Naive thymus-derived CD4-positive, alpha-beta T cell (primary cell): ENCODE measurements around the gene WNT5B. TPM values are rescaled to one million over a fixed set of nuclear protein-coding genes. Genes with fewer than 3 reads are reported as not detected.

ENCODE experiments used
- ATAC-seq: fragments of 150-1000 bp; cut with Tn5 transposase; 2 replicates; pipeline ENCODE4 v1.10.0; 2021; ENCODE audit warnings: mild to moderate bottlenecking, moderate library complexity
- CTCF ChIA-PET: fragments of 350-600 bp; sonication (Branson Sonifier 250); formaldehyde crosslinking; loops from one replicate; lab custom pipeline; 2021; ENCODE audit warnings: antibody characterized with exemption; lab: Charles Lee
- POLR2A ChIA-PET: fragments of 350-600 bp; sonication (Branson Sonifier 250); formaldehyde crosslinking; loops from one replicate; lab custom pipeline; 2021; ENCODE audit warnings: antibody characterized with exemption, inconsistent platforms; lab: Charles Lee
- DNase-seq, 9 donors: peaks; one replicate each; pipeline versions ENCODE4 v3.0.0 to v3.0.0-alpha.2; 2020 to 2022; ENCODE audit warnings: mixed read lengths in 1 of 9
- H3K27ac ChIP-seq: one replicate; pipeline ENCODE4 v1.7.0; 2013; ENCODE audit warnings: mild to moderate bottlenecking, low read depth, low read length, moderate library complexity
- H3K27me3 ChIP-seq, 2 donors: one replicate each; pipeline ENCODE4 v1.7.0; 2013; ENCODE audit warnings: low read length in 2 of 2, mild to moderate bottlenecking in 2 of 2, moderate library complexity in 2 of 2; ENCODE audit not compliant: control insufficient read depth in 2 of 2, insufficient read depth in 2 of 2
- H3K36me3 ChIP-seq, 3 experiments: 1 replicate in 2 of 3; 2 replicates in 1 of 3; pipeline ENCODE4 v1.7.0; 2013; ENCODE audit warnings: low read length in 3 of 3, mild to moderate bottlenecking in 3 of 3, moderate library complexity in 1 of 3; ENCODE audit not compliant: insufficient read depth in 3 of 3, control insufficient read depth in 2 of 3
- H3K4me1 ChIP-seq, 2 donors: one replicate each; pipeline ENCODE4 v1.7.0; 2013; ENCODE audit warnings: low read length in 2 of 2, mild to moderate bottlenecking in 2 of 2, moderate library complexity in 1 of 2; ENCODE audit not compliant: control insufficient read depth in 2 of 2, insufficient read depth in 2 of 2
- H3K4me3 ChIP-seq: 2 replicates; pipeline ENCODE4 v1.7.0; 2013; ENCODE audit warnings: mild to moderate bottlenecking, low read length
- H3K9me3 ChIP-seq, 3 experiments: 1 replicate in 2 of 3; 2 replicates in 1 of 3; pipeline ENCODE4 v1.7.0; 2013; ENCODE audit warnings: low read length in 3 of 3; ENCODE audit not compliant: control insufficient read depth in 2 of 3
- H3K27ac Mint-ChIP-seq, 9 donors: one replicate each; pipeline ENCODE4 v1.8.0; 2020 to 2022; ENCODE audit warnings: mixed read lengths in 9 of 9, mild to moderate bottlenecking in 8 of 9, moderate library complexity in 5 of 9, inconsistent platforms in 2 of 9
- H3K27me3 Mint-ChIP-seq, 5 donors: one replicate each; pipeline ENCODE4 v1.8.0; 2021 to 2022; ENCODE audit warnings: mixed read lengths in 5 of 5, mild to moderate bottlenecking in 1 of 5
- H3K36me3 Mint-ChIP-seq, 5 donors: one replicate each; pipeline ENCODE4 v1.8.0; 2020 to 2022; ENCODE audit warnings: mixed read lengths in 5 of 5, mild to moderate bottlenecking in 3 of 5, inconsistent platforms in 1 of 5
- H3K4me1 Mint-ChIP-seq, 7 donors: one replicate each; pipeline ENCODE4 v1.8.0; 2020 to 2022; ENCODE audit warnings: mixed read lengths in 7 of 7, mild to moderate bottlenecking in 3 of 7, inconsistent platforms in 1 of 7
- H3K4me3 Mint-ChIP-seq, 10 donors: one replicate each; pipeline ENCODE4 v1.8.0; 2020 to 2022; ENCODE audit warnings: mild to moderate bottlenecking in 10 of 10, mixed read lengths in 10 of 10, moderate library complexity in 6 of 10, inconsistent platforms in 2 of 10
- H3K9me3 Mint-ChIP-seq, 11 donors: one replicate each; pipeline ENCODE4 v1.8.0; 2020 to 2022; ENCODE audit warnings: mixed read lengths in 11 of 11, mild to moderate bottlenecking in 4 of 11, inconsistent platforms in 1 of 11, moderate library complexity in 1 of 11
- intact Hi-C, 2 donors: fragments of 100-400 bp; cut with micrococcal nuclease; formaldehyde crosslinking; loops; one replicate each; pipeline ENCODE4 v1.15.1; 2023
- polyA plus RNA-seq, 2 donors: library from polyadenylated mRNA; unstranded; fragments of 300-500 nt; fragmentation: Illumina TruSeq; gene quantifications; one replicate each; pipeline ENCODE4 v1.2.3, GENCODE V29; 2021
- total RNA-seq, 6 experiments: library from RNA in 5 of 6; stranded (reverse) in 5 of 6; gene quantifications; 1 replicate in 5 of 6; 2 replicates in 1 of 6; pipeline ENCODE4 v1.2.3 and lab custom pipeline; 2021 to 2026

WNT5B gene
- total and polyA plus RNA-seq, 7 experiments from 2014 or later: 0.29 to 0.92 (median 0.37) TPM; not detected in 4

DNA sequence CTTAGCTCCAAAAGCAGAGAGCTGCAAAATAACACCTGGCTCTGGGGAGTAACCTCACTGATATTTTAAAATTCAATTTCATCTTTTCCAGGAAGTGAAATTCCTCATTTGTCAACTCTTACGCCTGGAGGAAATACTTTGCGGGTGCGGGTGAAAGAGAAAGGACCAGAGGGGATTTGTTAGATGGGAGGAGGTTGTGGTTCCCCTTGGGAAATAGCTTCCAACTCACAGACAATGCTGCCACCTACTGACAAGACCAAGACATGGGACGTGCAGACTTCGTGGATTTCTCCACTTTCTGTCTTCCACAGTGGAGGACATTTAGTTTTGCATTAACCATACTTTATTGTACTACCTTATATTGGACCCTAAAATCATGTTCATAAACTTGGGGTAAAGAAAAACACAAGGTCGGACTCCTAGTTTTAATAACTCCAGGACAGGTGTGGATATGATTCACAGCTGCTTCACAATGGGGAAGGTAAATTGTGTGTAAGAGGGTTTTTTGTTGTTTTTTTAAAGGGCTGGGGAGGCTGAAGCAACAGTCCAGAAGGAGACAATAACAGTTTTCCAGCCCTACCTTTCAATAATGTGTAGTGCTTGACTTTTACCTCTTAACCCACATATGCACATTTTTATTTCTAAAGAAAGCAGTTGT is 45.5 kb upstream of the WNT5B start:
- peak overlapping the region in 4 of 10 donors; percentile 17 to 64 (median 44) for H3K4me3 Mint-ChIP-seq
- ATAC-seq: peak; percentile 84

DNA sequence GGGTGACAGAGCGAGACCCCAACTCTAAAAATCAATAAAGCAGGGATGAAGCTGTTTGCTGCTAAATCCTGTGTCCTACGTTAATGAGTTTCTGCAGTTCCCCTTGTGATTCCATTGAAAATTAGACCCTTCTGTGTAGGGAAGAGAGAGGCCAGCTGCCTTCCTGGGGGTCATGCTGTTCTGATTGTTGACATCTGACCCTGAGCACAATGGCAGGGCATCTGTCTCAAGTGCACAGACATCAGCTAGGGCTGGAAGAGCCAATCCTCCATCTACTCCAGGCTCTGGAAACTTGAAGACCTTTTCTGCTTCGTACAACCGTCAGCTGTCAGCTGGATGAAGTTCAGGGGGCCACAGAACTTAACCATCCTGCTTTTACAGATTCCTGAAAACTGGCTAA is 44.7 kb upstream of the WNT5B start:
- ChIA-PET POLR2A (interaction anchor here (0.6 to 2.8 kb wide), 4 partner anchors 9 to 466 kb away, joined by 6 to 15 read pairs (median 10); partner anchors contain the start of gene FBXL14), CTCF (interaction anchor here (0.6 to 4.3 kb wide), 14 partner anchors 9 to 706 kb away, joined by 3 to 108 read pairs (median 6); partner anchors contain the start of gene RAD52)
- no peak for ATAC-seq
- Histone ChIP-seq H3K27ac (no peak overlapping the region), H3K36me3 (peaks cover 0 to 3% (median 0%) of the 10 kb centered on the region in 3 experiments), H3K4me1 (peaks cover 6 to 21% of the 10 kb centered on the region in 2 donors), H3K9me3 (no peaks in the 10 kb centered on the region), H3K27me3 (no peaks in the 10 kb centered on the region), H3K4me3 (no peak overlapping the region)
- H3K4me3 Mint-ChIP-seq: no peak overlapping the region
- peaks cover 0 to 14% (median 0%) of the 10 kb centered on the region in 5 donors for H3K36me3 Mint-ChIP-seq
- peak overlapping the region in 1 of 9 donors; percentile 9 for H3K27ac Mint-ChIP-seq
- peaks cover 19 to 34% (median 31%) of the 10 kb centered on the region in 7 donors for H3K4me1 Mint-ChIP-seq
- no peak for DNase-seq
- peaks cover 0 to 3% (median 0%) of the 10 kb centered on the region in 5 donors for H3K27me3 Mint-ChIP-seq
- intact Hi-C loops: loop anchor here in 1 of 2 donors (10.0 kb wide), 2 partner anchors 100 to 310 kb away; no protein-coding TSS in a partner anchor
- peaks cover 0 to 2% (median 0%) of the 10 kb centered on the region in 11 donors for H3K9me3 Mint-ChIP-seq

More for the DNA sequence above, 45.5 kb upstream of the WNT5B start:
- no peaks in the 10 kb centered on the region for H3K9me3 Mint-ChIP-seq
- Histone ChIP-seq H3K4me3 (no peak overlapping the region), H3K27ac (no peak overlapping the region), H3K4me1 (peaks cover 6 to 13% of the 10 kb centered on the region in 2 donors), H3K27me3 (no peaks in the 10 kb centered on the region), H3K9me3 (no peaks in the 10 kb centered on the region), H3K36me3 (peaks cover 0 to 3% (median 0%) of the 10 kb centered on the region in 3 experiments)
- DNase-seq: peak in 8 of 9 donors; percentile 42 to 73 (median 64)
- peaks cover 0 to 11% (median 0%) of the 10 kb centered on the region in 5 donors for H3K36me3 Mint-ChIP-seq
- peaks cover 15 to 26% (median 23%) of the 10 kb centered on the region in 7 donors for H3K4me1 Mint-ChIP-seq
- H3K27ac Mint-ChIP-seq: peak overlapping the region in 6 of 9 donors; percentile 1 to 66 (median 48)
- peaks cover 0 to 3% (median 0%) of the 10 kb centered on the region in 5 donors for H3K27me3 Mint-ChIP-seq
- ChIA-PET CTCF (interaction anchor here (0.6 to 4.3 kb wide), 28 partner anchors 9 to 1016 kb away, joined by 3 to 108 read pairs (median 4); partner anchors contain the start of gene RAD52), POLR2A (interaction anchor here (0.8 to 2.8 kb wide), 5 partner anchors 10 to 466 kb away, joined by 5 to 15 read pairs (median 9); no protein-coding TSS in a partner anchor)
- intact Hi-C loops: loop anchor here (1.0 to 10.0 kb wide), 7 partner anchors 9 to 767 kb away; no protein-coding TSS in a partner anchor

DNA sequence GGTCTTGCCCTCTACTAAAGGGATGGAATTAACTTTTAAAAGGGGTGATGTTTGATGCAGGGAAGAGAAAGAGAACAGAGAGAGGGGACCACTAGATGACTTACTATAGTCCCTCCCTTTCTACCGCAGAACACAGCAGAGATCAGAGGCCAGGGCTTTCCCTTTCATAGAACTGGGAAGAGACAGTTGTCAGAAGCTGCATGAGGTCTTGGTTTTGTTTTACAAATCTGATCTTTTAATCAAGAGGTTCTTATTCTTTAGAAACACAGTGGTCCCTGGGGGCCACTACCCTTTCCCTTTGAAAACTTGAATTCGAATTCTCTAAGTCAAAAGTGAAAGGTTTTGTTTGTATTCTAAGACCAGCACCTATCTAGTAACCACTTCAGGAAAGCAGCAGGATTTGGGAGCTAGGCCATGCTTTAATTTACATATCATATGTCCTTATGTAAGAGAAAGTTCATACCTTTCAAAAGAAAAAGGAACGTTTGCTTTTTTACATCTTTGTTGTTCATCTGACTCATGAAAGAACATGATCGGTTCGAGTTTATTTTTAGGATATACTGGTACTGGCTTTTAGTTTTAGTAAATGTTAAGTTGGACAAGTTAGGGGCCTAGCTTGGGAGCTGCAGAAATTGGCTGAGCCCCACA is 41.0 kb upstream of the WNT5B start:
- no peaks in the 10 kb centered on the region for H3K9me3 ChIP-seq
- intact Hi-C loops: loop anchor here in 1 of 2 donors (10.0 kb wide), 2 partner anchors 103 to 313 kb away; no protein-coding TSS in a partner anchor
- Mint-ChIP-seq H3K4me1 (peaks cover 50 to 65% (median 59%) of the 10 kb centered on the region in 7 donors), H3K36me3 (peaks cover 0 to 28% (median 5%) of the 10 kb centered on the region in 5 donors), H3K4me3 (peak overlapping the region in 9 of 10 donors; percentile 7 to 95 (median 47)), H3K27me3 (no peaks in the 10 kb centered on the region), H3K9me3 (peaks cover 0 to 2% (median 0%) of the 10 kb centered on the region in 11 donors), H3K27ac (peak overlapping the region in 8 of 9 donors; percentile 51 to 86 (median 82))
- DNase-seq (peak in 3 of 9 donors; percentile 20 to 45 (median 36)), ATAC-seq (peak; percentile 66)
- peak overlapping the region; percentile 40 for H3K27ac ChIP-seq
- H3K27me3 ChIP-seq: no peaks in the 10 kb centered on the region
- peaks cover 0 to 3% (median 0%) of the 10 kb centered on the region in 3 experiments for H3K36me3 ChIP-seq
- ChIA-PET POLR2A (interaction anchor here (0.9 to 3.8 kb wide), 6 partner anchors 12 to 470 kb away, joined by 3 to 24 read pairs (median 6); no protein-coding TSS in a partner anchor), CTCF (interaction anchor here (0.6 to 6.0 kb wide), 10 partner anchors 10 to 1012 kb away, joined by 3 to 52 read pairs (median 3); no protein-coding TSS in a partner anchor)
- H3K4me3 ChIP-seq: no peak overlapping the region
- peaks cover 20 to 35% of the 10 kb centered on the region in 2 donors for H3K4me1 ChIP-seq

DNA sequence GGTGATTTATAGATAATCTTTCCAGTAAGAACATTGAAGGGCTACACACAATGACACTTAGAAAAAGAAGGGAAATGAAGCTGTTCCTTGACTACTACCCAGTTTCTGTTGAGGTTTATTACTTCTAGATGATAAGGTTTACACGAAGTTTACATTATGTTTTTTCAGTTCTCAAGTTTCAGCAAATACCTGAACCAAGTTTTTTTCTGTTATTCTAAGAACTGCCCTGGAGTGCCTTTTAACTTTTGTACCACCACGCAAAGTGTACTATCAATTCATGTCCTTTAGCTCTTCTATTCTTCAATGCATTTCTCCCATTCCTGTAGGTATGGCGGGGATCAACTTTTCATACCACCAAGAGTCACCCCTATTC is 40.5 kb upstream of the WNT5B start:
- Mint-ChIP-seq H3K27ac (peak overlapping the region in 8 of 9 donors; percentile 51 to 86 (median 82)), H3K27me3 (no peaks in the 10 kb centered on the region), H3K4me1 (peaks cover 47 to 60% (median 56%) of the 10 kb centered on the region in 7 donors), H3K9me3 (peaks cover 0 to 2% (median 0%) of the 10 kb centered on the region in 11 donors), H3K36me3 (peaks cover 0 to 32% (median 5%) of the 10 kb centered on the region in 5 donors), H3K4me3 (peak overlapping the region; percentile 7 to 95 (median 46))
- ATAC-seq (no peak), DNase-seq (no peak)
- H3K36me3 ChIP-seq: peaks cover 0 to 3% (median 0%) of the 10 kb centered on the region in 3 experiments
- H3K27ac ChIP-seq: peak overlapping the region; percentile 40
- ChIA-PET POLR2A (interaction anchor here (0.9 to 3.8 kb wide), 6 partner anchors 12 to 471 kb away, joined by 3 to 24 read pairs (median 6); no protein-coding TSS in a partner anchor), CTCF (interaction anchor here (0.6 to 6.0 kb wide), 6 partner anchors 13 to 1012 kb away, joined by 3 to 52 read pairs (median 3); no protein-coding TSS in a partner anchor)
- peaks cover 16 to 35% of the 10 kb centered on the region in 2 donors for H3K4me1 ChIP-seq
- no peaks in the 10 kb centered on the region for H3K27me3 ChIP-seq
- intact Hi-C loops: loop anchor here in 1 of 2 donors (10.0 kb wide), 2 partner anchors 104 to 314 kb away; no protein-coding TSS in a partner anchor
- no peaks in the 10 kb centered on the region for H3K9me3 ChIP-seq
- H3K4me3 ChIP-seq: no peak overlapping the region

DNA sequence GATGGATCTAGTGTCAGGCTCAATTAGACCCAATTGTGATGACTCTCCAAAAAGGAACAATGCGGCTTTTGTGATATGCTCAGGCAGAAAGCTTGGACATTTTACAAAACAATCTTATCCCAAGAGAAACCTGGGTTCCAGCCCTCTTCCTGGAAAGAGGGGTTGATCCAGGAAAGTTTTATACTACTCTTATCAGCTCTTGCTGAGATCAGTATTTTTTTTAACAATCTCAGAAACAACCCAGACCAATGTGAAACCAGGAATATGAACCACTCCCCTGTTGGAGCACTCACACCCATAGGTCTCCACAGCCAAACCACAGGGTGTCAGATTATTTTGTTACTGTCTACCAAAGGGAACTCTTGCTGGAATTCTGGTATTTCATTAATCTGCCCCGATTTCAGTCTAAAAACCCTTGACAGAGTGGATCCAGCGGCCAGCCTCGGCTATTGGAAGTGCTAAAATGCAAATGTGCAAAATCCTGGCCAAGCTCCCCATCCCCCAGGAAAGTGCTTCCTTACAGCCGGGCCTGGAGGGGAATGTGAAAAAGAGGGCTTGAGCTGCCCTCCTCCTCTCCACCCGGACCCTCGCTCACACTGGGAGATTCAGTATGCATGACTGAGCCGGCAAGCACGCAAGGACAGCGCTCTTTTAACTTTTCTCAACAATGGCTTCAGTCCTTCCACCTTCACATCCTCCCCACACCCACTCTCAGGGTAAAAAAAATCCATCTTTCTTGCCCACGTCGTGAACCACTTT is 38.6 kb upstream of the WNT5B start:
- ATAC-seq (no peak), DNase-seq (no peak)
- peaks cover 0 to 6% (median 0%) of the 10 kb centered on the region in 5 donors for H3K27me3 Mint-ChIP-seq
- H3K9me3 Mint-ChIP-seq: peaks cover 0 to 2% (median 0%) of the 10 kb centered on the region in 11 donors
- Histone ChIP-seq H3K27me3 (no peaks in the 10 kb centered on the region), H3K36me3 (peaks cover 0 to 3% (median 0%) of the 10 kb centered on the region in 3 experiments), H3K4me1 (peaks cover 20 to 38% of the 10 kb centered on the region in 2 donors), H3K27ac (peak overlapping the region; percentile 55), H3K4me3 (peak overlapping the region; percentile 43), H3K9me3 (no peaks in the 10 kb centered on the region)
- POLR2A ChIA-PET: interaction anchor here (0.7 to 3.8 kb wide), 5 partner anchors 10 to 1201 kb away, joined by 3 to 24 read pairs (median 3); partner anchors contain the start of gene KDM5A
- intact Hi-C loops: loop anchor here (2.0 to 10.0 kb wide), 10 partner anchors 58 to 1224 kb away; partner anchors contain the start of genes B4GALNT3 (in 1 of the 2), CCDC77 (in 1 of the 2), ITFG2 (in 1 of the 2) and KDM5A (in 1 of the 2)
- H3K4me1 Mint-ChIP-seq: peaks cover 53 to 66% (median 58%) of the 10 kb centered on the region in 7 donors
- H3K4me3 Mint-ChIP-seq: peak overlapping the region; percentile 83 to 95 (median 92)
- peak overlapping the region; percentile 8 to 96 (median 87) for H3K27ac Mint-ChIP-seq
- peaks cover 0 to 35% (median 5%) of the 10 kb centered on the region in 5 donors for H3K36me3 Mint-ChIP-seq
- CTCF ChIA-PET: interaction anchor here (1.7 to 6.0 kb wide), 2 partner anchors 11 to 473 kb away, joined by 6 to 52 read pairs; no protein-coding TSS in a partner anchor
